ENCODE data around the gene SRL. TPM values are rescaled to one million over a fixed set of nuclear protein-coding genes. Genes with fewer than 3 reads are reported as not detected.

SRL gene
- total and polyA plus RNA-seq, 2 donors, result 2.4 to 15.0 TPM

DNA sequence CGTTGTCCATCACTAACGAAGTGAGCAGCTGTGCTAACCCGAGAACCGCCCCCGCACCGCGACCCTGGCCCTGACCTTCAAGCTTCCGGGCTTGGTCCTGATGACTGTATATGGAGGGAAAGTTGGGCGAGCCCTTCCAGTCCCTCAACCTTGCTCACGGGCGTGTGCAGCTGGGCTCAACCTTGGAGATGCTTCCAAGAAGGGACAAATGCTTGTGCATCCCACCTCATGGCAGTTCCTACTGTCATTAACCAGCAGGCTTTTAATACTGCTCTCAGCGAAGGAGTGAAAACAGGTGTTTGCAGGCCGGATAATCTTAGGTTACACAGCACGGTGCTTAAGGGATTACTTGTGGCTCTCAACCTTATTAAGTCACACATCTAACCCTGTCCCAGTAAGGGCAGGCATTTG lies 33.5 kb downstream of the SRL start:
- 78% methylated on average over 14 of the region's 14 CpGs for WGBS
- Histone ChIP-seq H3K27ac (ENCODE audit: low read depth) (no peak overlapping the region), H3K4me3 (ENCODE audit: low read depth, low read length) (no peak overlapping the region), H3K36me3 (ENCODE audit: insufficient read depth) (no peaks in the 10 kb centered on the region), H3K4me1 (ENCODE audit: insufficient read depth) (no peaks in the 10 kb centered on the region)
- DNase-seq (ENCODE audit: extremely low spot score), result no peak

DNA sequence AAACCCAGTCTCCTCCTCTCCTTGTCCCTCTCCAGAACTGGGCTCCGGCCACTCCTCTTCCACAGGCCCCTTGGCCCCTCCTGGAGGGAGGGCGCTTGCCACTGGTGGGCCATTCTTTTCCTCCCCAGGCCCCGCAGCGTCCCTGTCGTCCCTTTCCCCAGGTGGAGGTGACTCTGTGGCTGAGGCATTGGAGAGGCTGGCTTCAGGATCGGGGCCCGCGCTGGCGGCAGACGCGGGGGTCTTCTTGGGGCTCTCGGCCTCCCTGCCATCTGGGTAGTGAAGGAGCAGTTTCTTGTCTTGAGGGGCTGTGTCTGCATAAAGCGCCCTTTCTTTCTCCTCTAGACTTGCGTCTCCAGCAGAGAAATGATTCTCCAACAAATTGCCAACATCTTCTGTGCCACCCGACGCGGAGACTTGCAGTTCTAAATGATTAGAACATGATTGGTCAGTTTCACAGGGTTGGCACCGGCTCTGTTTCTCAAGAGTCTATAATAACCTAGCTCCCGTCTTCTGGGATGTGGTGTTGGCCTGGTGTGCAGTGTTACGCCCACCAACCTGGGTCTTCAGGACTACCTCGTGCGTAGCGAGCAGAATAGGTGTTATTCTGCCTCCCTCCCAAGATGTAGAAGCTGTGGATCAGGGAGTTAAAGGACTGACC lies 34.1 kb downstream of the SRL start:
- Histone ChIP-seq H3K36me3 (ENCODE audit: insufficient read depth) (no peaks in the 10 kb centered on the region), H3K4me3 (ENCODE audit: low read depth, low read length) (no peak overlapping the region), H3K4me1 (ENCODE audit: insufficient read depth) (no peaks in the 10 kb centered on the region), H3K27ac (ENCODE audit: low read depth) (no peak overlapping the region)
- DNase-seq (ENCODE audit: extremely low spot score), result no peak
- WGBS, result 92% methylated on average over 23 of the region's 23 CpGs

- no peak overlapping the region for H3K27ac ChIP-seq (ENCODE audit: low read depth)
- H3K4me1 ChIP-seq (ENCODE audit: insufficient read depth), result no peaks in the 10 kb centered on the region
- no peaks in the 10 kb centered on the region for H3K36me3 ChIP-seq (ENCODE audit: insufficient read depth)
- 75% methylated on average over 14 of the region's 14 CpGs for WGBS
- H3K4me3 ChIP-seq (ENCODE audit: low read depth, low read length), result no peak overlapping the region
- no peak for DNase-seq (ENCODE audit: extremely low spot score)
These were observed 34.7 kb downstream of the SRL start for GRCh38 chr16:4207229-4207628.

DNA sequence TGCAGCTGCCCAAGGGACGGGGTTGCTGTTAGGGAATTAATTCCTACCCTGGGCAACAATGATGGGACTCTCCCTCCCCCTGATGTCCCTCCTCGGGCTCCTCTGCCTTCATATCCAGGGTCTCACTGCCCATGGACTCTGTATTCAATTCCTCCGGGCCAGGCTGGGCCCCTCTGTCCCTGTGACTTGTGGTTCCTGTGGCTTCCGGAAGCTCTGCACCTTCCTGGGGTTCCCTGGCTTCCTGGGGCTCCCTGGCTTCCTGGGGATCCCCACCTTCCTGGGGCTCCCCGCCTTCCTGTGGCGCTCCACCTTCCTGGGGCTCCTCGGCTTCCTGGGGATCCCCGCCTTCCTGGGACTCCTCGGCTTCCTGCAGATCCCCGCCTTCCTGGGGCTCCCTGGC lies 35.2 kb downstream of the SRL start:
- no peak overlapping the region for H3K4me3 ChIP-seq (ENCODE audit: low read depth, low read length)
- WGBS, result 71% methylated on average over 10 of the region's 10 CpGs
- H3K4me1 ChIP-seq (ENCODE audit: insufficient read depth), result no peaks in the 10 kb centered on the region
- no peak overlapping the region for H3K27ac ChIP-seq (ENCODE audit: low read depth)
- H3K36me3 ChIP-seq (ENCODE audit: insufficient read depth), result no peaks in the 10 kb centered on the region
- no peak for DNase-seq (ENCODE audit: extremely low spot score)

GRCh38 chr16:4205971-4206370 lies 35.9 kb downstream of the SRL start:
- no peak overlapping the region for H3K27ac ChIP-seq (ENCODE audit: low read depth)
- no peaks in the 10 kb centered on the region for H3K4me1 ChIP-seq (ENCODE audit: insufficient read depth)
- 92% methylated on average over 8 of the region's 8 CpGs for WGBS
- H3K4me3 ChIP-seq (ENCODE audit: low read depth, low read length), result no peak overlapping the region
- H3K36me3 ChIP-seq (ENCODE audit: insufficient read depth), result no peaks in the 10 kb centered on the region
- DNase-seq (ENCODE audit: extremely low spot score), result no peak

- WGBS, result 83% methylated on average over 9 of the region's 9 CpGs
- H3K4me1 ChIP-seq (ENCODE audit: insufficient read depth), result no peaks in the 10 kb centered on the region
- H3K4me3 ChIP-seq (ENCODE audit: low read depth, low read length), result no peak overlapping the region
- H3K36me3 ChIP-seq (ENCODE audit: insufficient read depth), result no peaks in the 10 kb centered on the region
- H3K27ac ChIP-seq (ENCODE audit: low read depth), result no peak overlapping the region
- DNase-seq (ENCODE audit: extremely low spot score), result no peak
These were observed 37.4 kb downstream of the SRL start for GRCh38 chr16:4204521-4204920.

GRCh38 chr16:4203748-4204147 lies 38.1 kb downstream of the SRL start:
- no peak overlapping the region for H3K4me3 ChIP-seq (ENCODE audit: low read depth, low read length)
- DNase-seq (ENCODE audit: extremely low spot score), result no peak

DNA sequence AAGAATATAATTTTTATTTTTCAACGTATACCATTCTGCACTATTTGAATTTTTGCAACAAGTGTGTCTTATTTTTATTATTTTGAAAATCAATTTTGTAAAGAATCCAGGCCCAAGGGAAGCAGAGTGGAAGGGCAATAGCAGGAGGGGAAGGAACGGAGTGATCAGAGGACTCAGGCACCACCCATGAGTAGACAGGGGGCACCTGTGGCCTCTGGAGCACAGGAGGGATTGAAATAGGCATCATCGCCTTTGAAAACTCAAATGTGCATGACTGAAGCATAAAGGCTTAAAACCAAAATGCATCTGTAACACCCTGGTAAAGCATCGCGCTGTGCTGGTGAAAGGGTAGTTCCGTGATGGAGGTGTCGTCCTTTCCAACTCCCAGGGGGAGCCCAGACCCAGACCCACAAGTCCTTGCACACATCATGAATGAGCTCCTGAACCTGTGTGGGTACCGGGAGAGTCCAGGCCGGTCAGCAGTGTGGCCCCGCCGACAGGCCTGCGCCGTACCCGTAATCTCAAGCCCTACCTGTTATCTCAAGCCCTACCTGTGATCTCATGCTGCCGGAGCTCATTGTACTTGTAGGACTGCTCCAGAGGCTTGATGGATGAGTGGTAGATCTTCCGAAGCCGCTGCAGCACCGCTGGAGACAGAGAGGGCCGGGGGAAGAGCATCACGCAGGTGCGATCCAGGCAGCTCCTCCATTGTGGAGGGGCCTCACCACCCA lies 39.1 kb downstream of the SRL start:
- Histone ChIP-seq H3K4me1 (ENCODE audit: insufficient read depth) (no peaks in the 10 kb centered on the region), H3K36me3 (ENCODE audit: insufficient read depth) (no peaks in the 10 kb centered on the region), H3K27ac (ENCODE audit: low read depth) (no peak overlapping the region), H3K4me3 (ENCODE audit: low read depth, low read length) (no peak overlapping the region)
- DNase-seq (ENCODE audit: extremely low spot score), result no peak
- 92% methylated on average over 21 of the region's 21 CpGs for WGBS

More at GRCh38 chr16:4203748-4204147, 38.1 kb downstream of the SRL start:
- no peak overlapping the region for H3K27ac ChIP-seq (ENCODE audit: low read depth)
- WGBS, result 92% methylated on average over 11 of the region's 11 CpGs
- no peaks in the 10 kb centered on the region for H3K4me1 ChIP-seq (ENCODE audit: insufficient read depth)
- no peaks in the 10 kb centered on the region for H3K36me3 ChIP-seq (ENCODE audit: insufficient read depth)

- Histone ChIP-seq H3K36me3 (ENCODE audit: insufficient read depth) (no peaks in the 10 kb centered on the region), H3K4me3 (ENCODE audit: low read depth, low read length) (no peak overlapping the region), H3K4me1 (ENCODE audit: insufficient read depth) (no peaks in the 10 kb centered on the region), H3K27ac (ENCODE audit: low read depth) (no peak overlapping the region)
- no peak for DNase-seq (ENCODE audit: extremely low spot score)
- WGBS, result 90% methylated on average over 1 of the region's 1 CpG
These were observed 41.1 kb downstream of the SRL start for GRCh38 chr16:4200781-4201137.

DNA sequence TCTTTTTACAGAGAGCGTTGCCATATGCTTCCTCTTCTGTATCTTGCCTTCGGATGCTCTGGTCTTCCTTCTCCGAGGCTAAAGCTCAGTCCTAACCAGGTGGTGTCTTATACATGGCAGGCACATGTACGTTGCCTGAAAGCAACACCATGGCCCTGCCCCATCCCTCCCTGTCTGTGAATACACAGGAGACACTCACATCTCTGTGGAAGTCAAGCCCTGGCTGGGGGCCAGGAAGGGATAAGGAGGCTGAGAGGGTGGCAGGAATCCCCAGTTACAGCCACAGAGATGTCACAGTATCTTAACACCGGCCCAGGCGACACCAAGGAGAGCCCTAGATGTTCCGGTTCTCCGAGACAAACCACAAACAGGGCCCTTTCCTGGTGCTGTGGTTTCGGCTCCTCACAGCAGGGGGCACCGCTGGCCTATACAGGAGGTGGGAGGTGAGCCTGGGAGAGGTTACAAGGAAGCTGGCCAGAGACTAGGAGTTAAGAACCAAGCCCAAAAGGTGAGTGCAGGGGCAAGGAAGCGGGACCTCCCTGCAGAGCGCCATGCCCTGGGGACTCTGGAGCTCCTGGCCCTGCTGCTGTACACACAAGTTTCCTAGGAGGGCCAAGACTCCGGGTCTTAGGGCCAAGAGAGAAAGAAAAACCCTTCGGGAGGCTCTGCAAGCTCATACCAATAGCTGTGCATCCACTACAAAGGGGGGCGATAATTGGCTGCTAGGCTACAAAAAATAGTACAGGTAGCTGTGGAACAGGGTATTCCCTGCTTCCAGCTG lies 41.7 kb downstream of the SRL start:
- peak; percentile 41 for DNase-seq (ENCODE audit: extremely low spot score)
- Histone ChIP-seq H3K36me3 (ENCODE audit: insufficient read depth) (no peaks in the 10 kb centered on the region), H3K27ac (ENCODE audit: low read depth) (no peak overlapping the region), H3K4me3 (ENCODE audit: low read depth, low read length) (no peak overlapping the region), H3K4me1 (ENCODE audit: insufficient read depth) (no peaks in the 10 kb centered on the region)
- 41% methylated on average over 15 of the region's 15 CpGs for WGBS

- WGBS, result 65% methylated on average over 4 of the region's 4 CpGs
- H3K4me3 ChIP-seq (ENCODE audit: low read depth, low read length), result no peak overlapping the region
- H3K27ac ChIP-seq (ENCODE audit: low read depth), result no peak overlapping the region
These were observed 43.1 kb downstream of the SRL start for GRCh38 chr16:4198816-4199215.

DNA sequence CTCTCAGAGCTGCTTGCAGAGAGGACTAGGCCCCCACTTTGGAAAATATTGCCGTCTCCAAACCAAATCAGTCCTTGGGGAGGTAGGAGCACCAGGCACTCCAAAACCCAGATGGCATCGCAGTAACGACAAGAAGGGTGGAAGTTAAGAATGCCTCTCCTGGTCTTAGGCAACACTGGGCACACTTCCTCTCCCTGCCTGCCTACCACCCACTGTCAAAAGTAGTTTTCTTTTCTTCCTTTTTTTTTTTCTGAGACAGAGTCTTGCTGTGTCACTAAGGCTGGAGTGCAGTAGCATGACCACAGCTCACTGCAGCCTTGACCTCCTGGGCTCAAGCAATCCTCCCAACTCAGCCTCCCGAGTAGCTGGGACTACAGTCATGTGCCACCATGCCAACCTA lies 47.2 kb downstream of the SRL start:
- no peak for DNase-seq (ENCODE audit: extremely low spot score)
- H3K27ac ChIP-seq (ENCODE audit: low read depth), result no peak overlapping the region
- H3K4me1 ChIP-seq (ENCODE audit: insufficient read depth), result no peaks in the 10 kb centered on the region
- no peak overlapping the region for H3K4me3 ChIP-seq (ENCODE audit: low read depth, low read length)
- H3K36me3 ChIP-seq (ENCODE audit: insufficient read depth), result no peaks in the 10 kb centered on the region
- WGBS, result 91% methylated on average over 4 of the region's 4 CpGs

More at GRCh38 chr16:4198816-4199215, 43.1 kb downstream of the SRL start:
- Histone ChIP-seq H3K36me3 (ENCODE audit: insufficient read depth) (no peaks in the 10 kb centered on the region), H3K4me1 (ENCODE audit: insufficient read depth) (no peaks in the 10 kb centered on the region)
- DNase-seq (ENCODE audit: extremely low spot score), result no peak

- H3K4me1 ChIP-seq (ENCODE audit: insufficient read depth), result no peaks in the 10 kb centered on the region
- DNase-seq (ENCODE audit: extremely low spot score), result no peak
- no peak overlapping the region for H3K4me3 ChIP-seq (ENCODE audit: low read depth, low read length)
- no peaks in the 10 kb centered on the region for H3K36me3 ChIP-seq (ENCODE audit: insufficient read depth)
- WGBS, result 74% methylated on average over 1 of the region's 1 CpG
- no peak overlapping the region for H3K27ac ChIP-seq (ENCODE audit: low read depth)
These were observed 48.0 kb downstream of the SRL start for GRCh38 chr16:4193920-4194319.

GRCh38 chr16:4192206-4192605 lies 49.7 kb downstream of the SRL start:
- H3K27ac ChIP-seq (ENCODE audit: low read depth), result no peak overlapping the region
- H3K4me3 ChIP-seq (ENCODE audit: low read depth, low read length), result no peak overlapping the region
- H3K4me1 ChIP-seq (ENCODE audit: insufficient read depth), result no peaks in the 10 kb centered on the region
- DNase-seq (ENCODE audit: extremely low spot score), result no peak
- no peaks in the 10 kb centered on the region for H3K36me3 ChIP-seq (ENCODE audit: insufficient read depth)
- WGBS, result 93% methylated on average over 14 of the region's 14 CpGs

All from urinary bladder (tissue), 4 donors.